ENCODE data around the gene ROBO1. TPM values are rescaled to one million over a fixed set of nuclear protein-coding genes. Genes with fewer than 3 reads are reported as not detected.

Gene ROBO1
- total and polyA plus RNA-seq, 2 of the 8 experiments (the other 6 are each of a cell fraction or from before 2014, with no cell fraction given): 51.4 to 91.0 TPM

GRCh38 chr3:79367803-79368202 lies 400.0 kb downstream of the ROBO1 start:
- H3K9me3 ChIP-seq (ENCODE audit: insufficient read depth in 2 of 2, low read depth in 1 of 2, low read length in 1 of 2): peaks cover 5 to 6% of the 10 kb centered on the region in 2 experiments; a peak in 3 of 4 replicates
- no peak overlapping the region for H3K18ac ChIP-seq (ENCODE audit: extremely low read depth, low read length)
- no peak for FAIRE-seq
- H4K5ac ChIP-seq (ENCODE audit: insufficient read length, low read depth, low read length): no peak overlapping the region
- H3K27ac ChIP-seq (ENCODE audit: low read depth, low read length): no peak overlapping the region
- CTCF ChIA-PET (ENCODE audit: partially characterized antibody): interaction anchor here (0.8 to 1.5 kb wide), 3 partner anchors 13 to 275 kb away, joined by 3 read pairs; no protein-coding TSS in a partner anchor
- H3K4me2 ChIP-seq (ENCODE audit: insufficient read depth in 1 of 2, low read depth in 2 of 2, low read length in 2 of 2): no peak overlapping the region
- no peak for DNase-seq (ENCODE audit: low read depth in 1 of 2, low spot score in 2 of 2)
- no peaks in the 10 kb centered on the region for H4K20me1 ChIP-seq (replicated peaks in 1 of 2; ENCODE audit: control insufficient read depth in 1 of 2, insufficient read depth in 2 of 2, low read length in 2 of 2)
- H2BK20ac ChIP-seq (ENCODE audit: low read length): no peak overlapping the region
- no peak overlapping the region for H2AK5ac ChIP-seq (ENCODE audit: low read depth, low read length)
- H3K36me3 ChIP-seq (ENCODE audit: control insufficient read depth in 2 of 4, insufficient read depth in 4 of 4, low read length in 3 of 4): no peaks in the 10 kb centered on the region
- no peaks in the 10 kb centered on the region for H3K23me2 ChIP-seq (ENCODE audit: low read depth, low read length)
- whole genome bisulfite sequencing, 2 experiments (ENCODE audit: extremely low coverage in 1 of 2, insufficient coverage in 1 of 2, insufficient read length in 1 of 2, insufficient replicate concordance in 2 of 2, low coverage in 1 of 2, low lambda C conversion rate in 2 of 2, missing lambda C conversion rate in 1 of 2): 94% methylated on average over 6 of the region's 6 CpGs; no CpG with 5 or more reads in 1 of the 2 experiments
- H3K79me2 ChIP-seq (ENCODE audit: control insufficient read depth in 1 of 2, insufficient read depth in 2 of 2, low read length in 2 of 2): no peaks in the 10 kb centered on the region
- H3K14ac ChIP-seq (ENCODE audit: insufficient read length): no peak overlapping the region
- no peak overlapping the region for H4K8ac ChIP-seq (ENCODE audit: extremely low read depth, insufficient read depth, low read length)
- H3K9ac ChIP-seq (replicated peaks in 1 of 4; ENCODE audit: extremely low read depth in 1 of 4, low read depth in 3 of 4, low read length in 3 of 4): no peak overlapping the region
- no peak overlapping the region for H3K23ac ChIP-seq (ENCODE audit: insufficient read length)
- H3K4ac ChIP-seq (replicated peaks; ENCODE audit: insufficient read length, low read depth, low read length): no peak overlapping the region
- no peak overlapping the region for H2BK15ac ChIP-seq (ENCODE audit: low read length)
- H2BK5ac ChIP-seq (ENCODE audit: low read depth, low read length): no peak overlapping the region
- H3K27me3 ChIP-seq (replicated peaks in 1 of 4; ENCODE audit: control insufficient read depth in 3 of 4, extremely low read depth in 1 of 4, insufficient read depth in 3 of 4, low read length in 3 of 4): no peaks in the 10 kb centered on the region
- H3K4me3 ChIP-seq (ENCODE audit: extremely low read depth in 1 of 4, insufficient read depth in 2 of 4, low read depth in 3 of 4, low read length in 4 of 4): no peak overlapping the region
- no peak overlapping the region for H4K91ac ChIP-seq (replicated peaks; ENCODE audit: insufficient read length, low read length)
- no peak overlapping the region for H2BK120ac ChIP-seq (replicated peaks; ENCODE audit: low read depth, low read length)
- H3K79me1 ChIP-seq (ENCODE audit: low read depth, low read length): no peaks in the 10 kb centered on the region
- no peak overlapping the region for H3K56ac ChIP-seq (replicated peaks; ENCODE audit: insufficient read length, low read depth, low read length)
- H2BK12ac ChIP-seq (ENCODE audit: low read depth, low read length): no peak overlapping the region
- POLR2A ChIA-PET (ENCODE audit: partially characterized antibody): no interaction called here
- no peak overlapping the region for H2AFZ ChIP-seq (ENCODE audit: low read length)
- peaks cover 0 to 4% (median 2%) of the 10 kb centered on the region in 4 experiments; a peak in 3 of 7 replicates for H3K4me1 ChIP-seq (replicated peaks in 1 of 4; ENCODE audit: control insufficient read depth in 3 of 4, insufficient read depth in 4 of 4, low read length in 3 of 4)
- TF ChIP-seq PHF8 (conservative IDR thresholded peaks at IDR 0.05; ENCODE audit: low read depth, low read length) (no peak), TBP (IDR thresholded peaks at IDR 0.05; ENCODE audit: low read depth, low read length) (no peak), POLR2A (IDR thresholded peaks at IDR 0.05; ENCODE audit: control extremely low read depth in 1 of 2, low read depth in 2 of 2, low read length in 2 of 2) (no peak)
